GM21423 (cell line): ENCODE measurements around the gene CSNK2A1.

Source experiments
- ATAC-seq: cut with Tn5 transposase; IDR thresholded peaks from one replicate; pipeline ENCODE4 v1.9.1; 2021; ENCODE audit warnings: mild to moderate bottlenecking, moderate library complexity; ENCODE audit not compliant: unreplicated experiment

The CSNK2A1 gene

DNA sequence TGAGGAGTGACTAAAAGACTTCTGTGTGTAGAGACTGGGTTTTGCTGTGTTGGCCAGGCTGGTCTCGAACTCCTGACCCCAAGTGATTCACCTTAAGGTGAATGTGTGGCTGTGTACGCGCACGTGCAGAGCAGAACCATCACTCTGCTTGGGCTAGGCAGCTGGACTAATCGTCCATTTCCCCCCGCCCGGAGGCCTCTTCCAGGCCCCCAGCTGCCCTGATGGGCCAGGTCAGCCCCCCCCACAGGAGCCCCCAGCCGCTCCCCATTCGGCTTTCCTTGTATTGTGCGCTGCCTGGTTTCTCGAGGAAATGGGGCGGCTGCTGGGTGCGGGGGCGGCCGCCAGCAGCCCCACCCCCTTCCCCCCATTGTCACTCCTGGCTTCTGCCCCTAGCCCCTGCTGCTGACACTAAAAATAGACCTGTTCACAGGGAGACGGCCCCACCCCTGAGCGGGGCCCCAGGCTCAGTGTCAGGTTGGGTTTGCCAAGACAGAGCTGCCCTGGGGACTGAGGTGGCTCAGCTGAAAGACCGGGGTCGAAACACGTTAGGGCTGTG is 24.6 kb upstream of the CSNK2A1 start:
- no peak for ATAC-seq

DNA sequence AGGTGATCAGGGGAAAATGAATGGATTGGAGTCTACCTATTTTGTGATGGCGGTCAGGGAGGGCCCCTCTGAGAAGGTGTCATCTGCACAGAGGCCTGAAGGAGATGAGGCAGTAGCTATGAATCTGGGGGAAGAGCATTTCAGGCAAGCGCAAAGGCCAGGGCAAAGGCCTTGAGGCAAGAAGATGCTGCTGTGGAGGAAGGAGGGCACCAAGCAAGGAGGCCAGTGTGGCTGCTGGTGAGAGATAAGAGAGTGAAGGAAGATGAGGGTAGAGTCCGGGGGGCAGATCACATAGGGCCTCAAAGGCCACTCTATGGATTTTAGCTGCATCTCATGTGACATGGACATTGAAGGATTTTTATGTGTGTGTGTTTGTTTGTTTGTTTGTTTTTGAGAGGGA is 20.6 kb upstream of the CSNK2A1 start:
- no peak for ATAC-seq

DNA sequence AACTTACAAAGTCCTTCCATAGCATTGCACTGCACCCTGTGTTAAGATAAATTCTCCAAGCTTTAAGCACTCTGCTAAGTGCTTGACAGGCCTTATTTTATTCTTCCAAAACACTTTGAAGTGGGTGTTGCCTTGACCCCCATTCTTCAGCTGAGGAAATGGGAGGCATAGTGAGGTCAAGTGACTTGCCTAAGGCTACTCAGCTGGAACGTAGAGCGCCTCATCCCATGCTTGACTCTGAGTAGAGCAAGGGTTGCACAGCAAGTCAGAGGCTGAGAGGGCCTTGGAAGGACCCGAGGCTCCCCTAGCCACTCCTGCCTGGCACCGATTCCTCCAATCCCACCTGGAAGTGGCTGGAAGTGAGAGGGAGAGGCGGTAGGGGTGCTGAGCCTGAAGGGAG is 19.6 kb upstream of the CSNK2A1 start:
- no peak for ATAC-seq

DNA sequence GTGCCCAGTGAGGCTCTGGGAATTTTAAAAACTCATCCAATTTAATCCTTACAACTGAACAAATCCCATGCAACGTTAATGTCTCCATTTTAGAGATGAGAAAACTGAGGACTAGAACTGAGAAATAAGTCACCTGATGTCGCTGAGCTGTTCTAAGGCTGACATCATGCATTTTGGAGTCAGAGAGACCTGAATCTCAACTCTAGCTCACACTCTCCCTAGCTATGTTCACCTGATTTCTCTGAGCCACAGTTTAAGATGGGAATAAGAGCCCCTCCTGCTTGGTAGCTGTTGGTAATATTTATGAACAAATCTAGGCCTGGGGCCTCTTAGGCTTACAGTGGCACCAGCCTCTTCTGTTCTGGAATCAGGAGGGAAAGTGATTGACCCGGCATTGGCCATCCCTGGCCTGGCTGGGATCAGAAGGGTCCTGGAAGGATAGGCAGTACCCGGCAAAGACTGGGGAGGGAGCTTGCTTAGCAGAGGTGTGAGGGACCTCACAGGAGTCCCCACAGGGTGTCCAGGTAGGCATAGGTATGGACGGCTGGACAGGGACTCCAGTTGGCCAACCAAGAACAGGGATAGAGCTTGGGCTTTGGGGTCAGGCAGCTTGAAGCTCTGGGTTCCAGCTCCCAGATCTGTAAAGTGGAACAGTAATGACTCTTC is 18.8 kb upstream of the CSNK2A1 start:
- no peak for ATAC-seq

DNA sequence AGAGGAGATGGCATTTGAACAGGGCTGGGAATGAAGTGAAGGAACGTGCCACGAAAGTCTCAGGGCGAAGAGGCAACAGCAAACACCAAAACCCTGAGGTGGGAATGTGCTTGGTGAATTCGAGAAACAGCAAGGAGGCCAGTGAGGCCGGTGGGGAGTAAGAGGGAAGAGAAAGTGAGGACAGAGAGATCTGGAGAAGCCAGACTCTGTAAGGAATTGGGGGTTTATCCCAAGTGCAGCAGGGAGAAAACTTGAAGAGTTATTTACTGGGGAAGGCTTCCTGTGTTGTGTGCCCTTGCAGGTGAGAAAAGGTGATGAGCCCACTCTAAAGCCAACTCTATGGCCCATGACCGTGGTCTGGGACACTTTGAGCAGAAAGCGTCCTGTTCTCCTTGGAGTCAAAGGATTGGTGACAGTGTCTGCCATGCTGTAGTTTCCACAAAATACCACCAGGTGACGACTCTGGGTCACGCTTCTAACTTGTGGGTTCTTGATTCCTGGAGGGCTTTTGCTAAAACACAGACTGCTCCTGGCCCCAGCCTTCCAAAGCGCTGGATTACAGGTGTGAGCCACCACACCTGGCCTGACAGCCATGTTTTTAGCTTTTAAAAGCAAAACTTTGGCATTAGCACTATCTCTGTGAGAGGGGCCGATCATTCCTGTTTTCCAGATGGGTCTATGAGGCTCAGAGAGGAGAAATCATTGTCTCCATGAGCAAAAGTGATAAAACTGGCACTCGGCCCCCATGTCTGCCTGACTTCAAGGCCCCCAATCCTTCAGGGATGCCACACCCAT is 18.0 kb upstream of the CSNK2A1 start:
- no peak for ATAC-seq

DNA sequence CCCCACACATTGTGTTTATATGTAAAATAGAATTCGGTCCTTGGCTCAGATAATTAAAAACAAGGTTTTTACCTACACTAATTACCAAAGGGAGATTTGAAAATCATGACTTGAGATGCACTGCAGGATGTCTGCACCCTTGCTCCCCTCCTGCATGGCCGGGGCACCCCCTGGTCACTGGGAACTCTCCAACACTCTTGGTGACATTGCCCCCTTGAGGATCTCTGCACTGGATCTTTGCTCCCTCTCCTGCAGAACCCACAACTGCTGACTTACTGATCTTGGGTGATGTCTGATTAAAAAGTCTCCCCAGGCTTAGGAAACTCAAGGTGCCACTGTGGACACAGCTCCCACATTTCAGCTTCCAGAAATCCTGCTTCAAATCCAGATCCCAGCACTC is 17.1 kb upstream of the CSNK2A1 start:
- ATAC-seq = no peak

DNA sequence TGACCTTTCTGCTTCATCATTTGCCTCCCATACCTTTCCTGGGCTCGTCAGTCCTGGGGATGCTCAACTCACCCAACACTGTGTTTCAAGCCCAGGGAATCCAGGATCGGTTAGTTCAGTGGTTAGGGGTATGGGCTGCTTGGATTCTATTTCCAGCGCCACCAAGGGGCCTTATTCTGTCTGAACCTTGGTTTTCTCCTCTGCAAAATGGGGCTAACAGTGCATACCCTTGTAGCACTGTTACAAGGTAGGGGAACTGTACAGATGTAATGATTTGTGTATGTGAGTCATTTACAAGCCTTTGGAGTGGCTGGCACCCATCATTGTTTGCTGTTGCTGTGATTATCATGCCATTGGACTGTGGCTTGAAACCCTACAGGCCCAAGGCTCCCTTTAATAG is 14.5 kb upstream of the CSNK2A1 start:
- no peak for ATAC-seq

DNA sequence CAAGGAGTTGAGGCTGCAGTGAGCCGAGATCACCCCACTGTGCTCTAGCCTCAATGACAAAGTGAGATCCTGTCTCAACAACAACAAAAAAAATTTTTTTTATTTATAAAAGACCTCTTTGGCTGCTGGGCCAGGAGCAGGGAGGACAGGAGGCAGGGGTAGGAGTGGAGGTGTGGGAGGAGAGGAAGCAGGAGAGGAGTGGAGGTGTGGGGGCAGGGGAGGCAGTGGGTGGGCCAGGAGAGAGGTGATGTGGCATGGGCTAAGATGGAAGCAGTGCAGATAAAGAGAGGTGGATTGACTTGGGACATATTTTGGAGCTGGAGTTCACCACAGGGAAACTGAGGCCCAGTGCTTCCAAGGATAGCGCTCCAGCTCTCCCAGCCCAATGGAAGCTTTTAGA is 13.4 kb upstream of the CSNK2A1 start:
- ATAC-seq = no peak

DNA sequence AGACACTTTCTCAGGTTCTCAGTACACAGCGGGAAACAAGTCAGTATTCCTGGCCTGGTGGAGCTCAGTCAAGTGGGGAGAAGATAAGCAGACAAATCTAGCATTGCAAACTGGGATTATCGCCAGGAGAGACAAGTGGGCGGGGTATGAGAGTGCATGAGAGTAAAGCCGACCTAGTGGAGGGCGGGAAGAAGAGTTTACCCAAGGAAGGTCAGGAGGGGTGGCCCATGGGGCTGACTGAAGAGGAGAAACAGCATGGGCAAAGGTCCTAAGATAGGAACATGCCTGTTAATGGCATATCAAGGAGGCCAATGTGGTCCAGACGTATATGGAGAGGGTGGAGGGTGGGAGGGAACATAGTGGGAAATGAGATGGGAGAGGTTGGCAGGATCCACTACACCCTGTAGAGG is 12.4 kb upstream of the CSNK2A1 start:
- no peak for ATAC-seq

DNA sequence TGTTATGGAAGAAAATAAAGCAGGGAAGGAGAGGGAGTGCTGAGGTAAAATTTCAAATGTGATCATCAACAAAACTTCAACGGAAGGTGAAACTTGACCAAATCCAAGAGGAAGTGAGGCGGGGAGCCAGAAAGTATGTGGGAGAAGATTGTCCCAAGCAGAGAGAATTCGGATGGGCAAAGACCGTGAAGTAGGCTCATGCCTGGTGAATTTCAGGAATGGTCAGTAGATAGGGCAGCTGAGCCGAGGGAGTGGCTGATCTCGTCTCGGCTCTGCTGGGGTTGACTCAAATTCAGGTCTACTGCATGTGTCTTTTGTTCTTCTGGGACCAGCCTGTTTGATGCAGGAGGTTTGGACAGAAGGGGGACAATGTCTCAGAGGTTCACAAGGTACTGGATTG is 7.0 kb upstream of the CSNK2A1 start:
- no peak for ATAC-seq

DNA sequence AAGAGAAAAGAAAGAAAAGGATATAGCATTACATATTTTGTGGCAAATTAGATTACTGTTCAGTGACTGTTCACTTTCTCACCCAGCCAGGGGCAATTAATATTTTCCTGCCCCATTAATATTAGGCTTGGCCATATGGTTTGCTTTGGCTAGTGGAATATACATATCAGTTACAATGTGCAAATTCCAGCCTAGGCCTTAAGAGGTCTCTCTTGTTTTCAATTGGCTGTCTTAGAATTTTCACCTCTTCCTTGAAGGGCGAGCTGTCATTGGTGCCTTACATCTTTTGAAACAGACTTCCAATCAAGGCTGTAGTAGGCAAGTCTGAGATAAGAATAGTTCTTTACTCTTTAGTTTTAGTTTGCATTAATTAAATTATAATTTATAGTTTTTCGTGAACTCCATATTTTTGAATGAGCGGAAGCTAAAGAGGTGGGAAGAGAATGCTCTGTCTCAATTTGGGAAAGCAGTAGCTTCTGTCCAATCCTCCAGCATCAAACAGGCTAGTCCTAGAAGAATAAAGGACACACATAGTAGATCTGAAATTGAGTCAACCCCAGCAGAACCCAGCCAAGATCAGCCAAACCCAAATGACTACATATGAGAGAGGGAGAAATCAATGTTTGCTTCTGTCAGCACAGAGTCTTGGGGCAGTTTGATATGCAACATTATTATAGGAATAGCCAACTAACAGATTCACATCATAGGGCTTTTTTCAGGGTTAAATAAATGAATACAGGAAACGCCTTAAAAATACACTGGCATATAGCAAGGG is 6.3 kb upstream of the CSNK2A1 start:
- no peak for ATAC-seq

DNA sequence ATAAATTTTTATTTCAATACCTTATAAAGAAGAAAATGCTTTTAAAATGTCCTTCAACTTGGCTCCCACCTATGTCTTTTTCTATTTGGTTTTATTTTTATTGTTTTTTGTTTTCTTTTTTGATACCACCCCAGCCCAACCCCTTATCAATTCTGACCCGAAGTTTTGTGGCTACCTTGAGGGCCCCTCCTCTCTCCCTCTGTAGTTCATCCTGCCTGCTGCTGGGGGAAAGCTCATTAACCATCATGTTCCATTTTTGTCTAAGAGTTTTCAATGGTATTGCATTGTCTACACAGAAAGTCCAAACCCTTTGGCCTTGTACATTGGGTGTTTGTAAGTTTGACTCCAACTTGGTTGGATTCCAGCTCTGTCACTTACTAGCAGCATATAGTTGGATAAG is 5.3 kb upstream of the CSNK2A1 start:
- ATAC-seq = no peak

DNA sequence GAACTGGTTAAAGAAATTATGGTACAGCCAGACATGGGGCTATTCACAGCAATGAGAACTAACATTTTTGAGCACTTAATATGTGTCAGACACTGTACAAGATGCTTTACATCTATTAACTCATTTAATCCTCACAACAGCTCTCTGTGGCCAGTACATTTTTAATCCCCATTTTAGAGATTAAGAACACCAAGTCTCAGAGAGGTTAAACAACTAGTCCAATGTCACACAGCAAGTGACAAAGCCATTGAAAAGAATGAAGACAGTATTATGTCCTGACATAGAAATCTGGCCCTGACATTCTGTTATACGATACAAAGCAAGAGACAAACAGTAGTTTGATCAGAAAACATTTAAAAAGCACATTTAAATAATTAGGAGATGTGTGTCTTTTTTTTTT is 3.8 kb upstream of the CSNK2A1 start:
- no peak for ATAC-seq

DNA sequence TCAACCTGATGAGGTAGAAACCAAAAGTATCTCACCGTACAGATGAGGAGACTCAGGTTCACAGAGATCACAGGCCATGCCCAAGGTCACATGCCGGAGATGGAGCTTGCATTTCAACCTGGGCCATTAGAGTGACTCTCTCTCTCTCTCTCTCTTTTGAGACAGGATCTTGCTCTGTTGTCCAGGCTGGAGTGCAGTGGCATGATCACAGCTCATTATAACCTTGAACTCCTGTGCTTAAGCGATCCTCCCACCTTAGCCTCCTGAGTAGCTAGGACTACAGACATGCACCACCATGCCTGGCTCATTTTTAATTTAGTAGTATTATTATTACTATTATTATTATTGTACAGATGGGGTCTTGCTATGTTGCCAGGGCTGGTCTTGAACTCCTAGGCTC is 2.8 kb upstream of the CSNK2A1 start:
- ATAC-seq = no peak

DNA sequence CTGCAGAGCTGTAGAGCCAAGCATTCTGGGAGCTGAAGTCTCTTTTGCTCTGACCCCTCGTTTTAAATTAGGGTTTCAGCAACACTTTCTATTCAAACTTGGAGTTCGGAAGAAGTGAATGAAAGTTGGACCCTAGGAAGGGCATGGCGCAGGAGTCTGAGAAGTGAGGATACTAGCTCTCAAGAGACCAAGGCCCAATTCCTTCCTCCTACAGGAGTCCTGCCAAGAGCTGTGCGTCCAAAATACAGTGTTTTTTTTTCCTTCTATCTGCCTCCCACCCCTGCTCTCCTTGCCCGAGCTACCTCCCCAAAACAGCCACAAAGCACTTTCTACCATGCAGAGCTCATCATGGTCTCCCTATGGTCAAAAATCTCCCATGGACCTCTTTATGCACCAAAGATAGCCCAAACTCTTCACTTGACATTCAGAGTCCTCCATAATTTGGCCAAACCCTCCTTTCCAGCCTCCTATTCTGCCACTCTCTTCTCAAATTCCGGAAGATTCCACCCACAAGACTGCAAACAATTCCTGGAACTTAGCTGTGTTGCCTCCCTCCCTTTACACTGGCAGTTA is 649 bp upstream of the CSNK2A1 start:
- ATAC-seq = no peak

DNA sequence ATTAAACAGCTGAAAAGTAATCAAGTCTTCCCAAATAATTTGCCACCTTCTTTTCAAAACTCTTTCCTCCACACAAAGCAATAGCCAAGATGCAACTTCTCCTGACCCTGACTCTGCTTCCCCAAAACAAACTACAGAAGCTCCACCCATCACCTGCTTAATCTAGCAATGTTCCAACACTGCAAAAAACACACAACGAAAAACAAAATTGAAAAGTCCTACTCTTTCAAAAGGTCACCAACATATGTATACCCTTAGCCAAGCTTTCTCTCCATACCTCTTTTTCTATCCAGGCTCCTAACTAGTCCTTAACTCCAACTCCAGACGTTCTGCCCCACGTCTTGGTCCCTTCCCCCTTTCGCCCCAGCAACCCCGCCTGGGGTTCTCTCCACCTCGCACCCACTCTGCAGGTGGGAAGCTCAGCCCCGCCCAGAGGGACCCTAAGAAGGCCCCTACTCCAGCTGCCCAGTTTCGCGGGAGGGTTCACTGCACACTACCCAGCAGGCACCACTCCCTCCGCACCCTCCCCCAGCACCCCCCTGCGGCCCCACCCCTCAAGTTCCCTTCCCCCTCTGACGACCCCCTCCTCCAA is 717 bp downstream of the CSNK2A1 start:
- ATAC-seq = peak; percentile 15

DNA sequence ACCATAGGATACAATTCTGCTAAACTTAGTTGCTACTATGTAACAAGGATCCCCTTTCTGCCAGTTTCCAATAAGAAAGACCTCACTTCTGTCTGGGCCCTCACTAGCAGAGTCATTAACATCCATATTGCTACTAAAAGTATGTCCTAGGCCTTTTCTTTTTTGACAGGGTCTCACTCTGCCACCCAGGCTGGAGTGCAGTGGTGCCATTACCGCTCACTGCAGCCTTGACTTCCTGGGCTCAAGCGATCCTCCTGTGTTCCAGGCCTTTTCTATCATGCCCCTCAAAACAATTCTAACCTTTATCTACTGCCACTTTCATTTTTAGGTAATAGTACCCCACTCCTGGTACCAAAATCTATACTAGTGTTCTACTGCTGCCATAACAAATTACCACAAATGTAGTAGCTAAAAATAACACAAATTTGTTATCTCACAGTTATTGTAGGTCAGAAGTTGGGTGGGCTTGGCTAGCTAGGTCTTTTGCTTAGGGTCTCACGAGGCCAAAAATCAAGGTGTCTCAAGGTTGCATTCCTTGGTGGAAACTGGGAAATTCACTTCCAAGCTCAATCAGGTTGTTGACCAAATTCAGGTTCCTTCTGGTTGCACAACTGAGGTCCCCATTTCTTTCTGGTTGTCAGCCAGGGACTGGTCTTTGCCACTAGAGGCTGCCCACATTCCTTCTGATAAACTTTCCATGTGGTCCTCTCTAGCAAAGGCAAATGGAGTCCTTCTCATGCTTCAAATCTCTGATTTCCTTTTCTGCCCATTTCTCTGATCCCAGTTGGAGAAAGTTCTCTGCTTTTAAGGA is 3.0 kb downstream of the CSNK2A1 start:
- no peak for ATAC-seq

DNA sequence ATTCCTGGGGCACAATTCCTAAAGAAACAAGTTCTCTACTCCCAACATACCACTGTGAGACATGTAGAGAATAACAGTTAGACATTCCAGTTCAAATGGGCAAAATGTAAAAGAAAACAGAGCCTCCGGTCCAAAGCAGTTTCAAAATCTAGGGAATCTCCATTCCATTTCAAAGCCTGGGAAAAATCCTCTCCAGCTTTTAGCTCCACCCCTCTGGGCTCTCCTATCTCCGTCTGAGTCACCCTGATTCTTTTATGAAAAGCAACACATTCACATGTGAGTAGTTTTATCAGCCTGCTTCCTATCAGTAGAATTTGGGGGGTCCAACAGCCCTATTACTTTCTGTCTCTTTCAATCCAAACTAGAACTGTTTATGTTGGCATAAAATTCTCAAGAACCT is 3.7 kb downstream of the CSNK2A1 start:
- ATAC-seq = no peak

DNA sequence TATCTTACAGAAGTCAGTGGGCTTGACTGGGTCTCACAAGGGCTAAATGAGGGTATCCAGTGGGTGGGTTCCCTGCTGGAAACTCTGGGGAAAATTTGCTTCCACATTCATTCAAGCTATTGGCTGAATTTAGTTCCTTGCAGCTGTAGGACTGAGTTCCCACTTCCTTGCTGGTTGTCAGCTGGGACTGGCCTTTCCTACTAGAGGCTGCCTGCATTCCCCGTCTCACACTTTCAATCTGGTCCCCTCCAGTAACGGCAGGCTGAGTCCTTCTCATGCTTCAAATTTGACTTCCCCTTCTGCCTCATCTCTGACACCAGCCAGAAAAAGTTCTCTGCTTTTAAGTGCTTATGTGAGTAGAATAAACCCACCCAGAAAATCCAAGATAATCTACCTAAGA is 4.4 kb downstream of the CSNK2A1 start:
- ATAC-seq = no peak

DNA sequence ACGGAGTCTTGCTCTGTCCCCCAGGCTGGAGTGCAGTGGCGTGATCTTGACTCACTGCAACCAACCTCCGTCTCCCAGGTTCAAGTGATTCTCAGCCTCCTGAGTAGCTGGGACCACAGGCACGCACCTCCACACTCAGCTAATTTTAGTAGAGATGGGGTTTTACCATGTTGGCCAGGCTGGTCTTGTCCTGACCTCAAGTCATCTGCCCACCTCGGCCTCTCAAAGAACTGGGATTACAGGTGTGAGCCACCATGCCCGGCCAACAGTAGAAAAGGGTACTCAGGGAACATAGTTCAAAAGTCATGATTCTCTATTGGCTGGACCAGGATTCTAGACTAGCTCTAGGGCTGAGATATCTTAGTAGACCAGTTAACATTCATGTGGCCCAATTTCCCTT is 5.6 kb downstream of the CSNK2A1 start:
- ATAC-seq = no peak
